HCT116 (cell line): ENCODE data around the gene VCAM1. TPM values are rescaled to one million over a fixed set of nuclear protein-coding genes. Genes with fewer than 3 reads are reported as not detected.
"Not testable (repeated sequence)": the region's sequence is repeated elsewhere in the genome, so short reads cannot be mapped to it uniquely, and the experiment has no call there.

Experiments
- ATAC-seq: fragments of 200-7000 bp; cut with Tn5 transposase; 2 replicates; pipeline ENCODE4 v1.9.1; 2020; ENCODE audit warnings: mild to moderate bottlenecking, moderate library complexity
- BruUV-seq: library from RNA; stranded (reverse); fragments of 400-500 nt; replicated peaks from 2 replicates; lab custom pipeline; 2021; lab: Mats Ljungman, UMichigan
- CTCF ChIA-PET: fragments of 300-600 bp; sonication (Branson Sonifier 250); formaldehyde crosslinking; loops from one replicate; lab custom pipeline; 2021; ENCODE audit warnings: antibody characterized with exemption; lab: Charles Lee
- POLR2A ChIA-PET: fragments of 300-600, 350-600 bp; sonication (Branson Sonifier 250); formaldehyde crosslinking; loops from one replicate; lab custom pipeline; 2021; ENCODE audit warnings: antibody characterized with exemption; lab: Charles Lee
- RAD21 ChIA-PET, 2 experiments: fragments of 300-600 bp; sonication (Branson Sonifier 250); formaldehyde crosslinking; loops; one replicate each; lab custom pipeline; 2023; ENCODE audit warnings: low total read pairs in 2 of 2; ENCODE audit not compliant: uncharacterized antibody in 2 of 2, unreplicated experiment in 2 of 2, low non-redundant PET in 1 of 2; lab: Charles Lee
- DNase-seq: peaks from one replicate; pipeline ENCODE4 v3.0.0-alpha.2; 2010; ENCODE audit warnings: low read depth, low spot score
- H2AFZ ChIP-seq: fragments of 200-600 bp; shearing (Covaris generic), sonication (generic); 2 replicates; pipeline ENCODE4 v1.6.1; 2017; ENCODE audit warnings: low read depth, mixed run types, mixed read lengths, antibody characterized with exemption, low read length; ENCODE audit not compliant: poor library complexity, severe bottlenecking
- H3K27ac ChIP-seq: 2 replicates; pipeline ENCODE4 v1.5.1; 2012; ENCODE audit warnings: low read depth, low read length
- H3K27me3 ChIP-seq: fragments of 200-600 bp; sonication (generic); 2 replicates; pipeline ENCODE4 v1.6.1; 2016; ENCODE audit warnings: mixed run types, low read length, mixed read lengths; ENCODE audit not compliant: insufficient read depth
- H3K36me3 ChIP-seq, 2 experiments: fragments of 200-500 bp in 1 of 2; fragments of 200-600 bp in 1 of 2; sonication (Bioruptor generic) in 1 of 2; sonication (generic) in 1 of 2; 2 replicates each; pipeline versions ENCODE4 v1.5.1 to v1.6.1; 2014 to 2016; ENCODE audit warnings: low read length in 2 of 2, inconsistent platforms in 1 of 2, mixed read lengths in 1 of 2, mixed run types in 1 of 2; ENCODE audit not compliant: insufficient read depth in 2 of 2, control insufficient read depth in 1 of 2
- H3K4me1 ChIP-seq, 2 experiments: fragments of 200-600 bp in 1 of 2; sonication (generic) in 1 of 2; 2 replicates each; pipeline versions ENCODE4 v1.5.1 to v1.6.1; 2012 to 2017; ENCODE audit warnings: low read length in 2 of 2, inconsistent platforms in 1 of 2, mild to moderate bottlenecking in 1 of 2, mixed read lengths in 1 of 2, mixed run types in 1 of 2, moderate library complexity in 1 of 2; ENCODE audit not compliant: insufficient read depth in 2 of 2, control insufficient read depth in 1 of 2
- H3K4me2 ChIP-seq: fragments of 200-600 bp; sonication (generic); 2 replicates; pipeline ENCODE4 v1.6.1; 2017; ENCODE audit warnings: mixed run types, low read length, mixed read lengths
- H3K4me3 ChIP-seq, 2 experiments: fragments of 200-600 bp in 1 of 2; sonication (generic) in 1 of 2; replicated peaks in 1 of 2; 2 replicates each; pipeline ENCODE4 v1.5.1; 2011 to 2016; ENCODE audit warnings: low read length in 2 of 2, control low read depth in 1 of 2, low read depth in 1 of 2, mild to moderate bottlenecking in 1 of 2, mixed read lengths in 1 of 2, mixed run types in 1 of 2
- H3K79me2 ChIP-seq: fragments of 200-600 bp; sonication (generic); 2 replicates; pipeline ENCODE4 v1.6.1; 2017; ENCODE audit warnings: mild to moderate bottlenecking, mixed run types, low read length, moderate library complexity, mixed read lengths; ENCODE audit not compliant: insufficient read depth
- H3K9ac ChIP-seq: fragments of 200-600 bp; sonication (generic); 2 replicates; pipeline ENCODE4 v1.6.1; 2016; ENCODE audit warnings: low read length, mixed read lengths
- H3K9me2 ChIP-seq: fragments of 200-600 bp; sonication (generic), shearing (Covaris generic); 2 replicates; pipeline ENCODE4 v1.6.1; 2017; ENCODE audit warnings: mixed run types, mild to moderate bottlenecking, moderate library complexity; ENCODE audit not compliant: insufficient read depth
- H3K9me3 ChIP-seq, 2 experiments: fragments of 200-500 bp in 1 of 2; fragments of 200-600 bp in 1 of 2; sonication (Bioruptor generic) in 1 of 2; sonication (generic) in 1 of 2; 2 replicates each; pipeline ENCODE4 v1.6.1; 2014 to 2017; ENCODE audit warnings: low read length in 2 of 2, mixed read lengths in 2 of 2, inconsistent platforms in 1 of 2, low read depth in 1 of 2, mild to moderate bottlenecking in 1 of 2, mixed run types in 1 of 2, moderate library complexity in 1 of 2; ENCODE audit not compliant: control insufficient read depth in 1 of 2, insufficient read depth in 1 of 2
- H4K20me1 ChIP-seq: fragments of 200-600 bp; sonication (generic), shearing (Covaris generic); 2 replicates; pipeline ENCODE4 v1.6.1; 2017; ENCODE audit warnings: mixed run types, mild to moderate bottlenecking, moderate library complexity; ENCODE audit not compliant: insufficient read depth
- CBX3 ChIP-seq: IDR thresholded peaks from 2 replicates; pipeline ENCODE4 v1.6.1; 2012; ENCODE audit warnings: low read depth
- CEBPB ChIP-seq: IDR thresholded peaks from 2 replicates; pipeline ENCODE4 v1.6.1; 2012; ENCODE audit warnings: low read depth
- EGR1 ChIP-seq: IDR thresholded peaks from 2 replicates; pipeline ENCODE4 v1.6.1; 2012; ENCODE audit warnings: low read depth
- ELF1 ChIP-seq: IDR thresholded peaks from 2 replicates; pipeline ENCODE4 v1.6.1; 2012; ENCODE audit warnings: low read depth, borderline replicate concordance
- EZH2phosphoT487 ChIP-seq: fragments of 200-600 bp; IDR thresholded peaks from 2 replicates; pipeline ENCODE4 v1.6.1; 2018; ENCODE audit warnings: antibody characterized with exemption, borderline replicate concordance
- JUND ChIP-seq: IDR thresholded peaks from 2 replicates; pipeline ENCODE4 v1.6.1; 2012
- POLR2A ChIP-seq: IDR thresholded peaks from 2 replicates; pipeline ENCODE4 v1.7.0; 2011; ENCODE audit warnings: borderline replicate concordance; ENCODE audit not compliant: insufficient read depth, insufficient read length; ENCODE audit errors: extremely low read depth
- POLR2AphosphoS5 ChIP-seq: IDR thresholded peaks from 2 replicates; pipeline ENCODE4 v1.6.1; 2011; ENCODE audit warnings: mild to moderate bottlenecking, low read depth, low read length, moderate library complexity
- SP1 ChIP-seq: IDR thresholded peaks from 2 replicates; pipeline ENCODE4 v1.6.1; 2012; ENCODE audit warnings: low read depth
- intact Hi-C: fragments of 100-400 bp; cut with micrococcal nuclease; formaldehyde crosslinking; loops from 2 replicates; pipeline ENCODE4 v1.10.0; 2022
- total RNA-seq: library from RNA; stranded (reverse); gene quantifications from one replicate; pipeline ENCODE4 v1.2.1, GENCODE V29; 2021; ENCODE audit not compliant: unreplicated experiment
- TF ChIP-seq, protein P1 (sequence below): IDR thresholded peaks from 2 replicates; pipeline ENCODE4 v1.6.1; 2012
- TF ChIP-seq, protein P2 (sequence below), 3 experiments: fragments of 200-600 bp in 1 of 3; sonication (generic) in 1 of 3; IDR thresholded peaks in 2 of 3; conservative IDR thresholded peaks in 1 of 3; 2 replicates each; pipeline ENCODE4 v1.5.1; 2012 to 2017; ENCODE audit warnings: low read depth in 2 of 3, low read length in 2 of 3, antibody characterized with exemption in 1 of 3, borderline replicate concordance in 1 of 3, control low read depth in 1 of 3, mild to moderate bottlenecking in 1 of 3, mixed read lengths in 1 of 3, mixed run types in 1 of 3, moderate library complexity in 1 of 3; ENCODE audit not compliant: insufficient read depth in 1 of 3

Gene VCAM1
- total RNA-seq, 1 experiment from 2014 or later, result 0.17 TPM

DNA sequence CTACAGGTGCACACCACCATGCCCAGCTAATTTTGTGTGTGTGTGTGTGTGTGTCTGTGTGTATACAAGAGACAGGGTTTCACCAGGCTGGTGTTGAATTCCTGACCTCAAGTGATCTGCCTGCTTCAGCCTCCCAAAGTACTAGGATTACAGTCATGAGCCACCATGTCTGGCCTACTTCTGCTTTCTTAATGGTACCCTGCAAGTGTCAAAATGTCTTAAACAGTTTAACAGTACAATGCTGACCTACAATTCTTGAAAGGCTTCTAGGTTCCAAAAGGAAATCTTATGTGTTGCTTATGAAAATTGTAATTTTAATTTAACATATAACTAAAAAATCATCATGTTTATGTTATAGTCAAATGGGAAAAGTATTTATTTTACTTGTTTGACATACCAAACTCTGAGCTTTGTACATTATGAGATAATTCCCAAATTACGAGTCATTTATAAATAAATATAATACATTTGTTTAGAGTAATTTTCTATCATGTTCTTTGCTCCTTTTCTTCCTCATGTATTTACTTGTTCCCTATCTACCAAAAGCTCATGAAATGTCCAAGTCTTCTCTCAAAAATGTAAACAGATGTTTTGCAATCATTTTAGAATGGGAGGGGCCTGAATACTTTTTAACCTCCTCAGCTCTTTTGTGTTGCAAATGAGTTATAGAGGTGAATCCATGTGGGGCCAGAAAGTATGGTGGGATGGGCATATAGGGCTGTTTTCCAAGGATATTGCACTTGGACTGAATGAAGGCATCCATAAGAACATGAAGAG, 8.4 kb upstream of the VCAM1 start:
- H3K36me3 ChIP-seq, result no peaks in the 10 kb centered on the region
- BruUV-seq, result no TSS peak
- no peak overlapping the region for H3K4me2 ChIP-seq
- H3K4me1 ChIP-seq, result peaks cover 0 to 7% of the 10 kb centered on the region in 2 experiments; a peak in 2 of 4 replicates
- no peak overlapping the region for H3K27ac ChIP-seq
- ATAC-seq, result no peak
- H3K4me3 ChIP-seq, result no peak overlapping the region
- no peaks in the 10 kb centered on the region for H3K27me3 ChIP-seq
- ChIA-PET RAD21 (no interaction called here), CTCF (no interaction called here)
- H2AFZ ChIP-seq, result no peak overlapping the region
- H3K9me3 ChIP-seq, result no peaks in the 10 kb centered on the region
- intact Hi-C loops, result no loop called here
- no peak for TF ChIP-seq ELF1
- no peak for TF ChIP-seq CBX3
- TF ChIP-seq EZH2phosphoT487, result no peak
- TF ChIP-seq EGR1, result no peak
- no peak for TF ChIP-seq JUND
- TF ChIP-seq POLR2A, result no peak
- TF ChIP-seq, protein P1, sequence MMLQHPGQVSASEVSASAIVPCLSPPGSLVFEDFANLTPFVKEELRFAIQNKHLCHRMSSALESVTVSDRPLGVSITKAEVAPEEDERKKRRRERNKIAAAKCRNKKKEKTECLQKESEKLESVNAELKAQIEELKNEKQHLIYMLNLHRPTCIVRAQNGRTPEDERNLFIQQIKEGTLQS, result no peak
- TF ChIP-seq SP1, result no peak
- no peak for TF ChIP-seq POLR2AphosphoS5
- TF ChIP-seq CEBPB, result no peak
- TF ChIP-seq, protein P2, sequence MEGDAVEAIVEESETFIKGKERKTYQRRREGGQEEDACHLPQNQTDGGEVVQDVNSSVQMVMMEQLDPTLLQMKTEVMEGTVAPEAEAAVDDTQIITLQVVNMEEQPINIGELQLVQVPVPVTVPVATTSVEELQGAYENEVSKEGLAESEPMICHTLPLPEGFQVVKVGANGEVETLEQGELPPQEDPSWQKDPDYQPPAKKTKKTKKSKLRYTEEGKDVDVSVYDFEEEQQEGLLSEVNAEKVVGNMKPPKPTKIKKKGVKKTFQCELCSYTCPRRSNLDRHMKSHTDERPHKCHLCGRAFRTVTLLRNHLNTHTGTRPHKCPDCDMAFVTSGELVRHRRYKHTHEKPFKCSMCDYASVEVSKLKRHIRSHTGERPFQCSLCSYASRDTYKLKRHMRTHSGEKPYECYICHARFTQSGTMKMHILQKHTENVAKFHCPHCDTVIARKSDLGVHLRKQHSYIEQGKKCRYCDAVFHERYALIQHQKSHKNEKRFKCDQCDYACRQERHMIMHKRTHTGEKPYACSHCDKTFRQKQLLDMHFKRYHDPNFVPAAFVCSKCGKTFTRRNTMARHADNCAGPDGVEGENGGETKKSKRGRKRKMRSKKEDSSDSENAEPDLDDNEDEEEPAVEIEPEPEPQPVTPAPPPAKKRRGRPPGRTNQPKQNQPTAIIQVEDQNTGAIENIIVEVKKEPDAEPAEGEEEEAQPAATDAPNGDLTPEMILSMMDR (IDR thresholded peaks at IDR 0.05 in 2 of 3, conservative IDR thresholded peaks at IDR 0.05 in 1 of 3; ENCODE audit: borderline replicate concordance in 1 of 3, insufficient read depth in 1 of 3, low read depth in 2 of 3, low read length in 2 of 3), result no peak
- TF ChIP-seq, all 23 proteins: peak for 0
- H4K20me1 ChIP-seq, result no peaks in the 10 kb centered on the region
- H3K79me2 ChIP-seq, result no peaks in the 10 kb centered on the region
- no peak for DNase-seq
- POLR2A ChIA-PET, result no interaction called here
- no peaks in the 10 kb centered on the region for H3K9me2 ChIP-seq
- no peak overlapping the region for H3K9ac ChIP-seq

DNA sequence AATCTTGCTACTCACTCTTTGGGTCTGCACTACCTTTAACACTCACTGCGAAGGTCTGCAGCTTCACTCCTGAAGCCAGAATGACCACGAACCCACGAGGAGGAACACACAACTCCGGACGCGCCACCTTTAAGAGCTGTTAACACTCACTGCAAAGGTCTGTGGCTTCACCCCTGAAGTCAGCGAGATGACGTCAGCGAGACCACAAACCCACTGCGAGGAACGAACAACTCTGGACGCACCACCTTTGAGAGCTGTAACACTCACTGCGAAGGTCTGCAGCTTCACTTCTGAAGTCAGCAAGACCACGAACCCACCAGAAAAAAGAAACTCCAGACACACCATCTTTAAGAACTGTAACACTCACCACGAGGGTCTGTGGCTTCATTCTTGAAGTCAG, 6.5 kb upstream of the VCAM1 start:
- H4K20me1 ChIP-seq, H3K9me3 ChIP-seq, H3K4me2 ChIP-seq, H2AFZ ChIP-seq, H3K9ac ChIP-seq, H3K9me2 ChIP-seq, H3K79me2 ChIP-seq, CTCF ChIA-PET, H3K27me3 ChIP-seq, DNase-seq, H3K4me3 ChIP-seq, RAD21 ChIA-PET, ATAC-seq, BruUV-seq, POLR2A ChIA-PET, H3K4me1 ChIP-seq, H3K27ac ChIP-seq, H3K36me3 ChIP-seq, intact Hi-C loops: not testable (repeated sequence)
